Gastrocnemius medialis (tissue), 4 donors: ENCODE data around the gene METTL2B.

Experiments
- CTCF ChIP-seq, 5 experiments: fragments of 450-650 bp in 3 of 5; fragments of 200-600 bp in 2 of 5; sonication (generic) in 2 of 5; IDR thresholded peaks in 4 of 5; conservative IDR thresholded peaks in 1 of 5; 1 replicate in 4 of 5; 2 replicates in 1 of 5; pipeline ENCODE4 v1.5.1; 2016 to 2019; ENCODE audit warnings: antibody characterized with exemption in 5 of 5, mild to moderate bottlenecking in 3 of 5, moderate library complexity in 3 of 5
- POLR2A ChIP-seq, 2 donors: fragments of 450-650 bp; IDR thresholded peaks; one replicate each; pipeline ENCODE4 v1.6.1; 2017; ENCODE audit warnings: antibody characterized with exemption in 2 of 2, mild to moderate bottlenecking in 2 of 2, moderate library complexity in 2 of 2

DNA sequence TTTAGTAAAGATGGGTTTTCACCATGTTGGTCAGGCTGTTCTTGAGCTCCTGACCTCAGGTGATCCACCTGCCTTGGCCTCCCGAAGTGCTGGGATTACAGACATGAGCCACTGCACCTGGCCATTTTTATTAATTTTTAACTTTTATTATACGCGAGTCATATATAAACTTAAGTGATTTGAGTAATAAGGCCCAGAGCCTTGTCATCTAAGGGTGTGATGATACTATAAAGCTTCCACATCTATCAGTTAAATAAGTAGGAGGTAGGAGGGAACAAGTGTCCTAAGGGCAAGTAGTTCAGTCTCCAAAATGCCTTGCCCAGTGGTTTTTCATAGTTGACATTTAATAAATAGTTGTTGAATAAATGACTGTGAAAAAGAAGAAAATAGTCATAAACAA is 34.2 kb upstream of the METTL2B start:
- TF ChIP-seq CTCF (IDR thresholded peaks at IDR 0.05 in 4 of 5, conservative IDR thresholded peaks at IDR 0.05 in 1 of 5) (no peak), POLR2A (IDR thresholded peaks at IDR 0.05) (no peak)
